Testis (tissue), 2 donors: ENCODE data around the gene TGFBR3.

ENCODE experiments used
- POLR2A ChIP-seq: fragments of 450-650 bp; IDR thresholded peaks from one replicate; pipeline ENCODE4 v1.6.1; 2017; ENCODE audit warnings: antibody characterized with exemption, mild to moderate bottlenecking, moderate library complexity
- TF ChIP-seq, protein P1 (sequence below), 3 experiments: fragments of 450-650 bp in 2 of 3; fragments of 200-600 bp in 1 of 3; sonication (generic) in 1 of 3; IDR thresholded peaks; one replicate each; pipeline ENCODE4 v1.5.1; 2016 to 2019; ENCODE audit warnings: antibody characterized with exemption in 3 of 3, mild to moderate bottlenecking in 2 of 3, moderate library complexity in 1 of 3

DNA sequence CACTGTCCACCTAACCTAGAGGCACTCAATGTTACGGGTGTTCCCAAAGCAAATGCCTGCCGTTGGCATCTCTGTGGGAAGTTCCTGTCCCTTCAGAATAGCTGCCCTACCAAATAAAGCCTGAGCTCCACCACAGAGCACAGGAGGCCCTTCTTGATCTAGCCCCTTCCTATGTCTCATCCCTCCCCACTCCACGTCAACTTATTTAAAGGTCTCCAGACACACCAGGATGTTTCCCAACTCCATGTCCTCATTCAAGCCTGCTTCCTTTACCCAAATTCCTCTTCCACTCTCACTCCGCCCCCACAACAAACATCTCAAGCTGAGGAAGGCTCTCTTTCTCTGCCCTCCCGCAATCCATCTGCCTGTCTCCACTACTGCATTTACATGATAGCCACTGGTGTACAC is 87.7 kb downstream of the TGFBR3 start:
- TF ChIP-seq, protein P1, sequence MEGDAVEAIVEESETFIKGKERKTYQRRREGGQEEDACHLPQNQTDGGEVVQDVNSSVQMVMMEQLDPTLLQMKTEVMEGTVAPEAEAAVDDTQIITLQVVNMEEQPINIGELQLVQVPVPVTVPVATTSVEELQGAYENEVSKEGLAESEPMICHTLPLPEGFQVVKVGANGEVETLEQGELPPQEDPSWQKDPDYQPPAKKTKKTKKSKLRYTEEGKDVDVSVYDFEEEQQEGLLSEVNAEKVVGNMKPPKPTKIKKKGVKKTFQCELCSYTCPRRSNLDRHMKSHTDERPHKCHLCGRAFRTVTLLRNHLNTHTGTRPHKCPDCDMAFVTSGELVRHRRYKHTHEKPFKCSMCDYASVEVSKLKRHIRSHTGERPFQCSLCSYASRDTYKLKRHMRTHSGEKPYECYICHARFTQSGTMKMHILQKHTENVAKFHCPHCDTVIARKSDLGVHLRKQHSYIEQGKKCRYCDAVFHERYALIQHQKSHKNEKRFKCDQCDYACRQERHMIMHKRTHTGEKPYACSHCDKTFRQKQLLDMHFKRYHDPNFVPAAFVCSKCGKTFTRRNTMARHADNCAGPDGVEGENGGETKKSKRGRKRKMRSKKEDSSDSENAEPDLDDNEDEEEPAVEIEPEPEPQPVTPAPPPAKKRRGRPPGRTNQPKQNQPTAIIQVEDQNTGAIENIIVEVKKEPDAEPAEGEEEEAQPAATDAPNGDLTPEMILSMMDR (IDR thresholded peaks at IDR 0.05), result no peak
- TF ChIP-seq POLR2A, result no peak
